PC-9 (cell line): ENCODE results near the gene DNAJC16.

Experiments
- CTCF ChIP-seq: fragments of 200-600 bp; sonication (generic); conservative IDR thresholded peaks from 2 replicates; pipeline ENCODE4 v1.6.1; 2017; ENCODE audit warnings: mixed run types, antibody characterized with exemption, mild to moderate bottlenecking, moderate library complexity
- EZH2 ChIP-seq: fragments of 200-600 bp; sonication (generic); IDR thresholded peaks from 2 replicates; pipeline ENCODE4 v1.8.0; 2017; ENCODE audit warnings: antibody characterized with exemption, low read depth

DNA sequence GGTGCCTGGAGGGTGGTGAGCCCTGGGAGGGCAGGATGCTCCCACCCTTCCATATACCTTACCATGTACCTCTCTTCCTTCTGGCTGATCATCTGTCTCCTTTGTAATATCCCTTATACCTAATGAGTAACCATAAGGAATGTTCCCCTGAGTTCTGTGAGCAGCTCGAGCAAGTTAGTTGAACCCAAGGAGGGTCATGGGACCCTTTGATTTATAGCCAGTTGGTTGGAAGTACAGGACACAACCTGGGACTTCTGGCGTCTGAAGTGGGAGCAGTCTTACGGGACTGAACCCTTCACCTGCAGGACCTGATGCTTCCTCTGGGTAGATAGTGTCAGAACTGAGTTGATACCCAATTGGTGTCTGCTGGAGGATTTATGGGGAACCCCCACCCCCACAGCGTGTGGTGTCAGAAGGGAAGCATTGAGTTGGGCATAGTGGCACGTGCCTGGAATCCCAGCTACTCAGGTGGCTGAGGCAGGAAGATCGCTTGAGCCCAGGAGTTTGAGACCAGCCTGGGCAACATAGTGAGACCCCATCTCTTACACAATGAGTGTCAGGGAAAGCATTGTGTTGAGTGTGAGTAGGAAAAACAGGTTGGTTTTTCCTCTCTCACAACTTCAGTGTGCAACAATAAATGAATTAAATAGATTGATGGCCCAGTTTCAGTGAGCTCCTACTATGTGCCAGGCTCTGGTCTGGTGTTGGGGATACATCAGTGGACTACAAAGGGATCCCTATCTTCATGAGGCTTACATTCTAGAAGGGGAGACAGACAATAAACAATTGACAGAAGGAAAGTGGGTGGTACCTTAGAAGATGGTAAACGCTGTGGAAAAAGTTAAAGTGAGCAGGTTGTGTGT, 16.0 kb downstream of the DNAJC16 start:
- TF ChIP-seq CTCF, result no peak
- no peak for TF ChIP-seq EZH2
